Activated CD8-positive, alpha-beta memory T cell treated with anti-CD3 and anti-CD28 coated beads for 1 hour (primary cell): ENCODE results near the gene FAN1.

Source experiments
- DNase-seq, 2 donors: peaks; one replicate each; pipeline ENCODE4 v3.0.0-alpha.2; 2020; ENCODE audit warnings: low read depth in 1 of 2; ENCODE audit errors: extremely low read depth in 1 of 2

Gene FAN1

DNA sequence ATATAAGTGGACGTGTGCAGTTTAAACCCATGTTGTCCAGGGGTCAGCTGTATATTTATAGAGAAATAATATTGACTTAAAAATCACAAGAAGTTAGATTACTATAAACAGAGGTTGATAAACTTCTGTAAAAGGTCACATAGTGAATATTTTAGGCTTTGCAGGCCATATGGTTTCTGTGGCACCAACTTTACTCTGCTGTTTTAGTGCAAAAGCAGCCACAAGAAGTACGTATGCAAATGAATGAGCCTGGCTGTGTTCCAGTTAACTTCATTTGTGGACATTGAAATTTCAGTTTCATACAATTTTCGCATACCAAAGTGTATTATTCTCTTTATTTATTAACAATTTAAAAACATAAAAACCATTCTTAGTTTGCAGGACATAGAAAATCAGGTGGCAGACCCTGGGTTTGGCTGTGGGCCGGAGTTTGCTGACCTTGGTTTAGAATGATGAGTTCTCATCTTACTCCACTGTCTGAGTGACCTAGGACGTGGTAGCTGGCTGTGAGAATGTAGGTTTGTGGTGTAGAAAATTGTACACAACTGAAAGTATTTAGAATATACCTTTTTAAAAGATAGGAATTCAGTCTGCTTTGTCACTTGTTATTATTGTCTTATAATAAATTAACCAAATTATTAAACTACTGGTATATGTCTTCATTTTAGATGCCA lies 16.3 kb downstream of the FAN1 start:
- no peak for DNase-seq

DNA sequence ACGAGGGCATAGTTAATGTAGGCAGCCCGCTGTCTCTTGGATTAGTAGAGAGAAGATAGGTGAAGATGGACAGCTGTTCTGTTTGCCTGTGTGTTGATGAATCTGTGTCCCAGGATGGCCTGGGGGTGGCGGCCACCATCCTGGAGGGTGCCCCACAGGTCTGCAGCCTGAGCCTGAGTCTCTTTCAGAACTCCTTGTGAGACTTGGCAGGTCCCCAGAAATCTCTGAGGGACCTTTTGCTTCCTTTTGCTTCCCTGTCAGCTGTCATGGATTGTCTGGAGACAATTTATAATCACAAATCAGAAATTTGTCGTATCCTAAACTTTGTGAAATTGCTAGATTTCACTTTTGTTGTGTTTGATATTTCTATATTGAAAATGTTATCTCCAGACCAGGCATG lies 17.4 kb downstream of the FAN1 start:
- DNase-seq = no peak

DNA sequence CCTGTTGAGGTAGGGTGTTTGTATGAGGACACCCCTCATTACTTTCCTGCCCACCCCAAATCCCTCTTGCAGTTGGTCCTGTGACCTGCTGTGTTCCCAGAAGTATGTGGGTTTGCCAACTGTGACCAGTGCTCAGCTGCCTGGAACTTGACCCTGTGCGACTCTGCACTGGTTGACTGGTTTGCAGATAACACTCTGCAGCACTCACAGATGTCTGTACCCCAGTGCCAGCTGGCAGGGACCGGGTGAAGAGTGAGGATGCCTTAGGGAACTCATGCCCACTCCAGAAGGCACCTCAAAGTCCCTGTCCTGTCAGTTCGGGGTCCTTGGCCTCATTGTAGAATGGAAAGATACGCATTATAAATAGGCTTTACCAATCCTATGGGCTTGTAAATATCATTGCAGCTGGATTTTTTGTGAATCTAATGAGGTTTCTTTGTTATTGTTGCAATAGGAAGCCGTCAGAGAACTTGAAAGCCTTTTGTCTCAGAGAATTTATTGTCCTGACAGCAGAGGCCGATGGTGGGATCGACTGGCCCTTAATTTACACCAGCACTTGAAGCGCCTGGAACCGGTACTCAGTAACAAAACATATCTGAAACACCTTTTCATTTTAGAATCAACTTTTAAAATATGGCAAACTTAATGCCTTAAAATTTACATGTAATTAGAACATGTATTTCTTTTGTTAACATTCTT lies 18.2 kb downstream of the FAN1 start:
- no peak for DNase-seq

DNA sequence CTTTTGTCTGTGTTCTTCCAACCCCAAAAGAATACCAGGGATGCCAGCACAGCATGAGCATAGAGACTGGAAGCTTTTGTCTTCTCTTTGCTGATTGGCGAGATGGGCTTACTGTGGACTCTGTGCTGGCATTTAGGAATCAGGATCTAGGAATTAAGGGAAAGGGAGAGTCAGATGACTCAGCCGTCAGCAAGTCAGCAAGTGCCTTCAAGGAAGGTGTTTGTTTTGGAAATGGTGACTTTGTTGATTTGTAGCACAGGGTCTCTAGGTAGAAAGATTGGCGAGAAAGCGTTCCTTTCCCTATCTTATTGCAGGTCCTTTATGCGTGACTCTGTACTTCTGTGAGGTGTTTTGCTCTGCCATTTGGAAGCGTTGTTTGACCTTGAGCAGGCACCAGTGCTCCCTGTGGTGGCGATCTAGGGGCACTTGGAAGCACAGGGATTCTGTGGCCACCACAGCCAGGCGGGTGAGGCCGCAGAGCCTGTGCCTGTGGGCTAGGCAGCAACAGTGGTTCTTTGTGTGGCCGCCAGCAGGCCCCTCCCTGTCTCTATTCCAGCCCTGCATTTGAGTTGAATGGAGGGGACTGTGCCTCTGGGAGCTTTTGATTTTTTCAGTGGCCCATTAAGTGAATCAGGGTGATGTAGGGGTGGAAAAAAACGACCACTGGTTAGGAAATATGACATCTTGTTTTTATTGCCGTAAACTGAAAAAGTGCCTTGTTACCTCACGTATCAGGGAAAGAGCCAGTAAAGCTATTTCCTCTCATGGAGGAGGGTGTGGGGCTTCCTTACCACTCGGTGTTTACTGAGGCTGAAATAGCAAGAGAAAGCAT lies 19.0 kb downstream of the FAN1 start:
- no peak for DNase-seq

DNA sequence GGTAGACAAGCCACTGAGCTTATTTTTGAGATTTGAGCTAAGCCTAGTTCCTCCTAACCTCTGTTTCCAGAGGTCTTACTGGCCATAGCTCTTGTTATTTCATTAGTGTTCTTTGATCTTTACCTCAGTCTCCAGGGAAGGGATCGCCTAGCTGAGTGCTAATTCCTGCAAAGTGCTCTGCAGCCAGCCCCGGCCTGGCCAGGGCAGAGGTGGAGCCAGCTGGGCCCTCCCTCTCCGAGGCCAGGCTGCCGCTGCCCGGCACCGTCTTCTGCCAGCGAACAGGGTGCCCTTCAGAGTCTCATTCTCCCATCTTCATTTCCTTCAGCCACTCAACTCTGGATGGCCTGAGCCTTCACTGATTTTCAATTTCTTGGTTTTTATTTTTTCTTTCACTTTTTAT lies 19.7 kb downstream of the FAN1 start:
- DNase-seq = no peak

DNA sequence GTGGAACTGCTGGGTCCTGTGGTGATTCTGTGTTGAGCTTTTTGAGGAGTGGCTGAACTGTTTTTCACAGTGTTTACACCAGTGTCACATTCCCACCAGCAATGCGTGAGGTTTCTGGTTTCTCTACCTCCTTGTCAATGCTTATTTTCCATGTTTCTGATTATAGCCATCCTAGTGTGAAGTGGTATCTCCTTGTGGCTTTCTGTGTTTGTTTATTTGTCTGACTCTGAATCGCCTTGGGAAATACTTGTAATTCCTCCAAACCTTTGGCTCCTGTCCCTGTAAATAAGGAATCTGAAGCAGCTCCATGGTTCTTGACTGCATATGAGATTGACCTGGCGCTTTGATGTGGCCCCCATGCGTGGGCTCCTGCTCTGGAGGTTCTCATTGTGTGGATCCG lies 20.6 kb downstream of the FAN1 start:
- DNase-seq = no peak

DNA sequence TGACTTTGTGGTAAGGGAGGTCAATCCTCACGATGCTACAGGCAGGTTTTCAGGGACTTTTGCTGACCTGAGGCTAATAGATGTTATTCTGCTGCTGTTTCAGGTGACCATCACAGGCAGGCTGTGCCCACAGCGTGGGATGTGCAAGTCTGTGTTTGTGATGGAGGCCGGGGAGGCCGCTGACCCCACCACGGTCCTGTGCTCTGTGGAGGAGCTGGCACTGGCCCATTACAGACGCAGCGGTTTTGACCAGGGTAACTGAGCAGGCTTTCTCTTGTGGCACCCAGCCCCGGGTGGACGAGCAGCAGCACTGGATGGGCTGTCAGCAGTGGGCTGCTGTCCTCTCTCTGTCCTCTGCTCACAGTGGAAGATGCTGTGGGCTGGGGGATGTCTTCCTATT lies 22.0 kb downstream of the FAN1 start:
- DNase-seq = no peak

DNA sequence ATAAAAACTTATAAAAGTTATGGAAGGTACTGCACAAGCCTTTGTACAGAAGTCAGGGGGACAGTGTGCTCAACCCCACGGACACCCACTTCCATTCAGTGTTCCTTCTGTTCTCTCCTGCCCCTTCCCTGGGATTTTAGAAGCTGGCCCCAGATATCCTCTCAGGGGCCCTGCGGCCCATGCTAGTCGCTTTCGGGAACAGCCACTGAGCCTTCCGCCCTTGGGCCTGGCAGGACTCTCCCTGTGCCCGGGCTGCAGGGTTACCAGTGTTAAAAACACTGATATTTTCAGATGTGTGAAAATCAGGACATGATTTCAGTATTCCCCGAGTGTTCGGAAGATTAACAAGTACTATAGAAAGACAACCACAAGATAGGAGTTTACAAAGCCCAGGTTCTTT lies 22.4 kb downstream of the FAN1 start:
- DNase-seq = no peak

DNA sequence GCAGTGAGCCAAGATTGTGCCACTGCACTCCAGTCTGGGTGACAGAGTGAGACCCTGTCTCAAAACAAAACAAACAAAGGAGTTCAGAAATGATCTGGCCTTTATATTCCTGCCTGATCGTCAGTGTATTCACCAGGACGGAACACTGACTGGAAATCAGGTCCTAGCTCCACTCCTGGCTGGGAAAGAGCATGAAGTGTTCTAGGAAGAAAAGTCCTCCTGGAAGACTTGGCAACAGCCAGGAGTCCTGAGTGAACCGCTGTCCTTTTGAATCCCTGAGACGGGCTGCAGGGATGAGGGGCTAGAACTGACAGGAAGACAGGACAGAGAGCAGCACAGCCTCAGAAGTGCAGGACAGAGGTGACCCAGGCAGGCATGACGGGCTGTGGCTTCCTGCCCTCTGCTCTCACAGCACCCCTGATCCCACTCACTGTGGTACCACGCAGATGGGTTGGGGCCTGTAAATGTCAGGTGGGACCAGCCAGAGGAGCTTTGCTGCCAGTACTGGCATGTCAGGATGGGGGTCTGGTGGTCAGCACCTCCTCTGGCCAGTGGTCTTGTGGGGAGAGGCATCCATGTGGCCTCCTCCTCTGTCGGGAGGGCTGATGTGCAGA lies 23.5 kb downstream of the FAN1 start:
- DNase-seq = no peak

DNA sequence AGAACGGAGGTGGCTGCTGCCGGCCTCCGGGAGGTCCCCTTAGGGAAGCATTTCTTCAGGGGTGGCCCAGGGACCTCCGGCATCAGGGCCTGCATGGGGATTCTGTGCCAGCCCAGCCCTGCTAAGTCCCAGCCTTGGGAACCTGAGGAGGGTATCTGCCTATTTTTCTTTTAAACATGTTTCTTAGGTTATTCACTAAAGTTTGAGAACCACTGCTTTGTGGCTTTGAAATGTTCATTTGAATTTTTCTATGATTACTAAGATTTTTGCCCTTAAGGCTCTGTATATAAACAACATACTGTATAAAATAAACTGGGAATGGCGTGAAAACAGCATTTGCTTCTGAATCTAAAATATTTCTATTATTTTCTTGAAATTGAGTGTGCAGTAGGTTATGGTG lies 24.4 kb downstream of the FAN1 start:
- DNase-seq = no peak

DNA sequence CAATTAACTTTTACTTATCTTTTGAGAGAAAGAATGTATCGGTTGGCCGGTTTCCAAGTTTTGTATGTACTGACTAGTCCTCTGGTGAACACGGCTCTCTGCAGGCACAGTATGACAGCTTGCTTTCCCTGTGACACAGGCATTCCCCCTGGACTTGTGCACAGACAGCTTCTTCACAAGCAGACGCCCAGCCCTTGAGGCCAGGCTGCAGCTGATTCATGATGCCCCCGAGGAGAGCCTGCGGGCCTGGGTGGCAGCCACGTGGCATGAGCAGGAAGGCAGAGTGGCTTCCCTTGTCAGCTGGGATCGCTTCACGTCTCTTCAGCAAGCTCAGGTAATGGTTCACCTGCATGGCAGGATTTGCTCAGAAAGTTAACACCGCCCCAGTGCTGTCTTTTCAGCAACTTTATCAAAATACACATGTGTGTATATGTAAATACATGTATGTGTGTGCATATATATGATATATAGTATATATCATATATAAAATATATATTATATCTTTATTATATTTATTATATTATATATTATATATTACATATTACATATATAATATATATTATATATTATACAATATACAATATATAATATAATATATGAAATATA lies 25.5 kb downstream of the FAN1 start:
- no peak for DNase-seq

DNA sequence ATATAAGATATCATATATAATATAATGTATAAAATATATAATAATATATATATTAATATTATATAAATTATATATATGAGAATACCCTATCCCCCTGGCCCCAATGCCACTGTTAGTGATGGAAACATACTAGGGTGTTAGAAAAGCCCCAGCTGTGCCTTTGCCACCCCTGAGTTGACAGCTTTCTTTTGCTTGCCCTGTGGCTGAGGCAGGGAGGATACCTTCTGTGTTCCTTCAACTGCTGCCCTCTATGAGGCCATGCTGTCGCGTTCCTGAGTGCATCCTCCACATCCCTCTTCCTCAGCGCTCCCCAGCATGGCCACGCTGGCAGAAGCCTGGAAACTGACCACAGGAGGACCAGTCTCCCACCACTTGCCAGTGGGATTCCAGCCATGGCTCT lies 26.3 kb downstream of the FAN1 start:
- DNase-seq = no peak

DNA sequence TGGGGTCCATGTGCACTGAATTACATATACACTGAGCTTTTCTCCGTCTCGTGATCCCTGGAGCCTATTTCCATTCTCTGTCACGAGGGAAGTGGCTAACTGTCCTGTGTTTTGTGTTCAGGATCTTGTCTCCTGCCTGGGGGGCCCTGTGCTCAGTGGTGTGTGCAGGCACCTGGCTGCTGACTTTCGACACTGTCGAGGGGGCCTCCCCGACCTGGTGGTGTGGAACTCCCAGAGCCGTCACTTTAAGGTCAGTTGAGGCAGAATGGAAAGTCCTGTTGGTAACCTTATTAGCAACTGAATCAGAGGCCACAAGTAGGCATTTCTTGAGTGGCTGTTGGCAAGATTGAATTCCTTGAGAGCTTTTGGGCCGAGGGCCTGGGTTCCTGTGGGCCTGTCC lies 26.7 kb downstream of the FAN1 start:
- DNase-seq = no peak

DNA sequence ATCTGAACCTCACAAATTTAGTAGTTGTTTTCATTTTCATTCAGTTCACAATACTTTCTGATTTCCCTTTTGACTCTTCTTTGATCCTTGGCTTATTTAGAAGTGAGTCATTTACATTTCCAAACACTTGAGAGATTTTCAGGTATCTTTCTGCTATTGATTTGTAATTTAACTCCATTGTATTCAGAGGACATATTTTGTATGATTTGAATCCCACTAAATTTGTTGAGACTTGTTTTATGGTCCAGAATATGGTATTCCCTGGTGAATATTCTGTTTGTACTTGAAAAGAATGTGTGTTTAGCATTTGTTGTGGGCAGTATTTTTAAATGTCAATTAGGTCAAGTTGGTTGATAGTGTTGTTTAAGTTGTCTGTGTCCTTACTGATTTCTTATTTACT lies 29.6 kb downstream of the FAN1 start:
- no peak for DNase-seq

DNA sequence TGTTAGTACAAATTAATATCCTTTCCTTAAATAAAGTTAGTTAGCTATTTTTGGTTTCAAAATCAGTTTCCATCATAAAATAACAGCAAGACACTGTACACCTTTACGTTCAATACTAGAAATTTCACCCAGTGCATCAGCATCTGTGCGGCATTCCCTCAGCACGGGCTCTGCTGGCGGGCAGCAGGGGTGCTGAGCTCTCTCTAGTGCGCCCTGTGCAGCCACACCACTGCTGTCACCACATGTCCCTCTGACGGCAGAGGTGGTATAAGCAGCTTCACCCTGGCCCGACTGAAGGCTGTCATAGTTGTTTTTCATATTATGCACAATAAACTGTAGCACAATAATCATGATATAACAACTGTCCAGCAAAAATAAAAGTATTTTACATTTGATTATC lies 35.4 kb downstream of the FAN1 start:
- DNase-seq = no peak

DNA sequence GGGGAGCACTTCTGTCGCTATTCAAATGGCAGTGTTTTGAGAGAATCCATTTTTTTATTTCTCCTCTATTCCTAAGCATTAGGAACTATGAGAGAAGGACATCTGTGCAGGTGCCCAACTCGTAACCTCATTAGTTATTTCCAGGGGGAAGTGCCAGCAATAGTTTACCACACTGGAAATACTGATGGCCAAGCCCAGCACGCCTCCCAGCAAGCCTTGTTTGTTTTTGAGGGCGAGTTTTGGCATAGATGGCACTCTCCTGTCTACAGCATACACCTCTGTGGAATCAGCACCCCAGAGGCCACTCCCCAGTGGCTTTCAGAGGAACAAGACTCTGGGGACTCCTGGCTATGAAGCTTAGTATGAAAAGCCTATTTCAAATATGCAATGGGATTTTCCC lies 36.6 kb downstream of the FAN1 start:
- no peak for DNase-seq

DNA sequence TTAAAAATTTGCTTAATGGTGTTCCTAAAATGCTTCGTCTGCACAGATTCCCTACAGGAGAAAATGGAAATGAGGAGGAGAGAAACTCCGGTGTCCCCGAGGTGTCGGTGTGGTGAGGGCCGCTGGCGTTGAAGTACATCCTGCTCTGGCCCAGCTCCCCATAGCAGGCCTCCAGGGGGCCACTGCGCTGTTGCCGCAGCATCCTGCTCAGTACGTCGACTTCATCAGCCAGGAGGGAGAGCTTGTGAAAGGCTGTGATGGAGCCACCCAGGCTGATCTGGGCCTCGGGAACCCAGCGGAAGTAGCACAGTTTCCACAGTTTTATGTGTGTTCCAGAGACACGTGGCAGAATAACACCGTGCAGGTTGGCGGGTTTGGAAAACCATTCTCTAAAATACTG lies 37.8 kb downstream of the FAN1 start:
- no peak for DNase-seq

DNA sequence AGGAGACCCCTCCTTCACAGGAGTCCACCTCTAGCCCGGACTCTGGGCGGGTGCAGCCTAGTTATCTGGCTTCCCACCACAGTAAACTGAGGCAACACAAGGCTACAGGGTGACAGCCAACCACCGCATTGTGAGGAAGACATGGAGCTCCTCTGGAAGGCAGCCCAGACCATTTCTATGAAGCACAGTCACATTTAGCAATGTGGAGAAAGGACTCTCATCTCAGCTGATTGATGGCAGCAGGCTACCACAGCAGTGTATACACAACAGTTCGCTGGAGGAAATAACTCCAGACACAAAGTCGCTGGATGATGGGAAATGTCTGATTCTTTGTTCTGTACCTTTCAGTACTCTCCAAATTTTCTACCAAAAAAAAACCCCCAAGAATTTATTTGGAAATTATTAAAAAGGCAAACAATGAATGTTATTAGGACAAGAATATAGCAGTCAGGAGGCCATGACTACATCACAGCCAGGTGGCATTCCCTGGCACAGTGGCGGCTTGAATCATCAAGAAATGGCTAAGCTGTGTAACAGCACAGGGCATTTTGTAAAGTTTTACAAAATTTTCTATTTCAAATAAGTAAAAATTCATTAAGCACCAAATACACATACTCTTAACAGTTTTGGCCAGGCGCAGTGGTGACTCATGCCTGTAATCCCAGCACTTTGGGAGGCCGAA lies 40.1 kb downstream of the FAN1 start:
- no peak for DNase-seq

DNA sequence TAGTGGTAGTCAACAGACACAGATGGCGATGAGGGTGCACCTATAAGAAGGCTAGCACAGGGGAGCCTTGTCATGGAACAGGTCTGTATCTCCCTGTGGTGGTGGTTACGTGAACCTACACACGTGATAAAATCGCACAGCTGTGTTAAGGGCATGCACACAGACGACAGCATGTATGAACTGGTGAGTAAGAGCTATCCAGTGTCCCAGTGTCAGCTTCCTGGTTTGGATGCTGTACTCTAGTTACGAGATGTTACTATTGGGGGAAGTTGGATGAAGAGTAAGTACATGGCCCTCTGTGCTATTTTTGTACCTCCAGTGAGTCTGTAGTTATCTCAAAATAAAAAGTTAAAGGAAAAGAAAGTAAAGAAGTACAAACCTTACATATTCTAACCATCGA lies 49.5 kb downstream of the FAN1 start:
- no peak for DNase-seq

DNA sequence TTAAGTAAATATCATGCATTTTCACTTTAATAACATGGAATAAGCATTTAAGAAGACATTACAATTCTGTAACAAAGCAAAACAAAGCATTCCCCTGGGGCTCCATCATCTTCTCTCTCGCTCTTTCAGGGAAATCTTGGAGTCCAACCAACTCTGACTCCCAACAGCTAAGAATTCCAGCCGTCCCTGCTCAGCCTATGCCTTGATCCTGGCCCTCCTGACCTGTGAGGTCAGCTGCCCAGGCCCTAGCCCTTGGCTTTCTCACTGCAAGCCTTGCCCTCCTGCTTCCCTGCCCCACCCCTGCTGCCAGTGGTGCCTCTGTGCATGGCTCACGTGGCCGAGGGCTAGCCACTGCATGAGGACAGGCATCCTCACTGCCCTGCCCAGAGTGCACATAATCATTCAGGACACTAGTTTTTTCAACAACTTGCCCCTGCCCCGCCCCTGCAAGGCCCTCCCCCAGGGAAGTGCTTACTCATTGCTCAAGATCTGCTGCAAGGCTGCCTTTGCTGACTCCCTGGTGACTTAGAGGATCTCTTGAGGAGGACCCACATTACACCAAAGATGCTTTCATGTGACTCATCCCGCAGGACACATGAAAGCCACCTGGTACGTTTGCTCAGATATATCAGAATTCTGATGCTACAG lies 50.1 kb downstream of the FAN1 start:
- no peak for DNase-seq
